ENCODE data around the gene DNAJA4.

- no peak for TF ChIP-seq CTCF (IDR thresholded peaks at IDR 0.05; ENCODE audit: low read length)
- TF ChIP-seq EZH2 (IDR thresholded peaks at IDR 0.05; ENCODE audit: borderline replicate concordance, low read length), result no peak
Observed at GRCh38 chr15:78272316-78272715, 8.0 kb downstream of the DNAJA4 start.

Data from OCI-LY1 (cell line).